Measurements from ENCODE around the gene TXNRD2.

- TF ChIP-seq CTCF (conservative IDR thresholded peaks at IDR 0.05; ENCODE audit: low read depth, low read length) (no peak), EZH2phosphoT487 (IDR thresholded peaks at IDR 0.05; ENCODE audit: borderline replicate concordance, low read length) (no peak), EZH2 (IDR thresholded peaks at IDR 0.05; ENCODE audit: low read length, unreplicated experiment) (no peak)
These were observed 67.1 kb downstream of the TXNRD2 start for GRCh38 chr22:19874307-19875060.

Data from PC-3 (cell line).